OCI-LY3 (cell line): Measurements from ENCODE around the gene CD8B.
"Not testable (repeated sequence)": the region's sequence is repeated elsewhere in the genome, so short reads cannot be mapped to it uniquely, and the experiment has no call there.

Experiments used
- EZH2phosphoT487 ChIP-seq: fragments of 200-600 bp; shearing (Covaris generic); IDR thresholded peaks from 2 replicates; pipeline ENCODE4 v1.6.1; 2018; ENCODE audit warnings: antibody characterized with exemption, mixed run types, low read depth
- TF ChIP-seq, protein P1 (sequence below): fragments of 200-600, 300-600 bp; sonication (generic); IDR thresholded peaks from 2 replicates; pipeline ENCODE4 v1.5.1; 2014; ENCODE audit warnings: antibody characterized with exemption, low read length, low read depth

DNA sequence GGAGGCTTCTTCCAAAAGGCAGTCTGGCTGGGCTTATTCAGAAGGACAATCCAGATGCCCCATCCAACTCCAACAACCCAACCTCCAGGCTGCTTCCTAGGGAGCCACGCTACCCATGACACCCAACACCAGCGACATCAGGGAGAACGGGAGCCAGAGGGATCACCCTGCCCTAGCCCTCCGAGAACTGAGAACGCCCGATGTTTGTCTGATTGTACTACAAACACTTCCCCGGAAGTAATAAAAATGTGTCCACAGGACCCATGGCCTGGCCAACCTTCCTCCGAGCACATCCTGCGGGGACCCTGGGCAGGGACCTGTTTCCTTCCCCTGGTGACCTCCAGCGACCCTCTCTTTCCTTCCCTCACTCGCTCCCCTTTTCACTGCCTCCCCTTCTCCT, 511 bp downstream of the CD8B start:
- TF ChIP-seq, protein P1, sequence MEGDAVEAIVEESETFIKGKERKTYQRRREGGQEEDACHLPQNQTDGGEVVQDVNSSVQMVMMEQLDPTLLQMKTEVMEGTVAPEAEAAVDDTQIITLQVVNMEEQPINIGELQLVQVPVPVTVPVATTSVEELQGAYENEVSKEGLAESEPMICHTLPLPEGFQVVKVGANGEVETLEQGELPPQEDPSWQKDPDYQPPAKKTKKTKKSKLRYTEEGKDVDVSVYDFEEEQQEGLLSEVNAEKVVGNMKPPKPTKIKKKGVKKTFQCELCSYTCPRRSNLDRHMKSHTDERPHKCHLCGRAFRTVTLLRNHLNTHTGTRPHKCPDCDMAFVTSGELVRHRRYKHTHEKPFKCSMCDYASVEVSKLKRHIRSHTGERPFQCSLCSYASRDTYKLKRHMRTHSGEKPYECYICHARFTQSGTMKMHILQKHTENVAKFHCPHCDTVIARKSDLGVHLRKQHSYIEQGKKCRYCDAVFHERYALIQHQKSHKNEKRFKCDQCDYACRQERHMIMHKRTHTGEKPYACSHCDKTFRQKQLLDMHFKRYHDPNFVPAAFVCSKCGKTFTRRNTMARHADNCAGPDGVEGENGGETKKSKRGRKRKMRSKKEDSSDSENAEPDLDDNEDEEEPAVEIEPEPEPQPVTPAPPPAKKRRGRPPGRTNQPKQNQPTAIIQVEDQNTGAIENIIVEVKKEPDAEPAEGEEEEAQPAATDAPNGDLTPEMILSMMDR = not testable (repeated sequence)
- TF ChIP-seq EZH2phosphoT487 = not testable (repeated sequence)
